Smooth muscle cell (in vitro differentiated cells): ENCODE results near the gene HNF1A. TPM values are rescaled to one million over a fixed set of nuclear protein-coding genes. Genes with fewer than 3 reads are reported as not detected.
"Not testable (repeated sequence)": the region's sequence is repeated elsewhere in the genome, so short reads cannot be mapped to it uniquely, and the experiment has no call there.

ENCODE experiments used
- DNase-seq: peaks from one replicate; lab custom pipeline; 2025; ENCODE audit not compliant: unreplicated experiment; lab: John Stamatoyannopoulos, UW
- H2AFZ ChIP-seq: fragments of 200-600 bp; sonication (generic); 2 replicates; pipeline ENCODE4 v1.6.0; 2016; ENCODE audit warnings: antibody characterized with exemption, low read depth, mild to moderate bottlenecking
- H3F3A ChIP-seq: fragments of 200-600 bp; sonication (generic); 2 replicates; pipeline ENCODE4 v1.6.0; 2017; ENCODE audit warnings: antibody characterized with exemption, low read depth
- H3K27ac ChIP-seq: fragments of 200-600 bp; sonication (generic); 2 replicates; pipeline ENCODE4 v1.5.1; 2016; ENCODE audit warnings: low read depth, mild to moderate bottlenecking
- H3K27me3 ChIP-seq: fragments of 200-600 bp; sonication (generic); 2 replicates; pipeline ENCODE4 v1.6.1; 2016; ENCODE audit warnings: low read depth, mild to moderate bottlenecking
- H3K36me3 ChIP-seq: fragments of 200-600 bp; sonication (generic); 2 replicates; pipeline ENCODE4 v1.5.1; 2016; ENCODE audit warnings: low read depth
- H3K4me1 ChIP-seq: fragments of 200-600 bp; sonication (generic); 2 replicates; pipeline ENCODE4 v1.5.1; 2016; ENCODE audit warnings: low read depth
- H3K4me2 ChIP-seq: fragments of 200-600 bp; sonication (generic); 2 replicates; pipeline ENCODE4 v1.6.0; 2016; ENCODE audit warnings: mild to moderate bottlenecking
- H3K4me3 ChIP-seq: fragments of 200-600 bp; sonication (generic); 2 replicates; pipeline ENCODE4 v1.5.1; 2016; ENCODE audit warnings: mild to moderate bottlenecking
- H3K79me2 ChIP-seq: fragments of 200-600 bp; sonication (generic); 2 replicates; pipeline ENCODE4 v1.6.0; 2016; ENCODE audit warnings: low read depth, mild to moderate bottlenecking
- H3K9ac ChIP-seq: fragments of 200-600 bp; sonication (generic); 2 replicates; pipeline ENCODE4 v1.6.0; 2016; ENCODE audit warnings: low read depth
- H3K9me3 ChIP-seq: fragments of 200-600 bp; sonication (generic); replicated peaks from 2 replicates; pipeline ENCODE4 v1.5.1; 2016; ENCODE audit warnings: low read depth
- H4K20me1 ChIP-seq: fragments of 200-600 bp; sonication (generic); 2 replicates; pipeline ENCODE4 v1.6.0; 2016; ENCODE audit warnings: low read depth
- CTCF ChIP-seq: fragments of 200-600 bp; sonication (generic); IDR thresholded peaks from 2 replicates; pipeline ENCODE4 v1.5.1; 2017; ENCODE audit warnings: borderline replicate concordance, mild to moderate bottlenecking, antibody characterized with exemption; ENCODE audit not compliant: insufficient read depth, poor library complexity, severe bottlenecking
- WGBS: methylation state at CpG from one replicate; pipeline ENCODE4 v1.1.7; 2016; ENCODE audit warnings: low lambda C conversion rate; 5-methylcytosine and 5-hydroxymethylcytosine counted together
- polyA plus RNA-seq: library from polyadenylated mRNA; unstranded; fragments of >200 nt; fragmentation: Nextera tagmentation; extraction: Ambion mirVana; gene quantifications from 2 replicates; pipeline ENCODE4 v1.2.1, GENCODE V29; 2016
- total RNA-seq: library from RNA; depleted of rRNA; stranded (reverse); fragments of >200 nt; gene quantifications from 2 replicates; pipeline ENCODE4 v1.2.3, GENCODE V29; 2014

The HNF1A gene
- total and polyA plus RNA-seq, 2 experiments from 2014 or later, result 0.09 TPM; not detected in 1

DNA sequence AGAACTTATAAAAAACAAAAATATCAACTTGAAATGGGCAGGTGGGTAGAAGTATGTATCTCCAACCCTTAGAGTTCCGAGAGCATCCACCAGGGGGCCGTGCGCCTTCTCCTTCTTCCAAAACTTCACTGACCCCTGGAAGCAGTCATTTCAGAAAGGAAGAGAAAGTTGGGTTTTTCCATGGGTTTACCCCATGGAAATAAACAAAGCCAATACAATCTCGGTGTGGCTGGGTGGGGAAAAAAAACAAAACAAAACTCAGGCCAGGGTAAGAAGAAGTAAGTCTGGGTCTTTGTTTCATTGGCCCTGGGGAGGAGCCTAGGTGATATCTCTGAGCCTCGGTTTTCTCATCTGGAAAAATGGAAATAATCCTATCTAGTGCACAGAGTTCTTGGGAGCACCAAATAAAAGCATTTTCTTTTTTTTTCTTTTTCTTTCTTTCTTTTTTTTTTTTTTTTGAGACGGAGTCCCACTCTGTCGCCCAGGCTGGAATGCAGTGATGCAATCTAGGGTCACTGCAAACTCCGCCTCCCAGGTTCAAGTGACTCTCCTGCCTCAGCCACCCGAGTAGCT, 33.6 kb upstream of the HNF1A start:
- H3K4me3 ChIP-seq, result no peak overlapping the region
- H3K79me2 ChIP-seq, result no peaks in the 10 kb centered on the region
- H3F3A ChIP-seq, result no peaks in the 10 kb centered on the region
- no peaks in the 10 kb centered on the region for H3K27me3 ChIP-seq
- no peak for DNase-seq
- no peaks in the 10 kb centered on the region for H4K20me1 ChIP-seq
- H3K27ac ChIP-seq, result no peak overlapping the region
- no peaks in the 10 kb centered on the region for H3K36me3 ChIP-seq
- H2AFZ ChIP-seq, result no peak overlapping the region
- no peaks in the 10 kb centered on the region for H3K9me3 ChIP-seq
- TF ChIP-seq CTCF, result peak; percentile 72
- H3K4me2 ChIP-seq, result no peak overlapping the region
- 43% methylated on average over 9 of the region's 9 CpGs for WGBS
- no peaks in the 10 kb centered on the region for H3K4me1 ChIP-seq
- H3K9ac ChIP-seq, result no peak overlapping the region

DNA sequence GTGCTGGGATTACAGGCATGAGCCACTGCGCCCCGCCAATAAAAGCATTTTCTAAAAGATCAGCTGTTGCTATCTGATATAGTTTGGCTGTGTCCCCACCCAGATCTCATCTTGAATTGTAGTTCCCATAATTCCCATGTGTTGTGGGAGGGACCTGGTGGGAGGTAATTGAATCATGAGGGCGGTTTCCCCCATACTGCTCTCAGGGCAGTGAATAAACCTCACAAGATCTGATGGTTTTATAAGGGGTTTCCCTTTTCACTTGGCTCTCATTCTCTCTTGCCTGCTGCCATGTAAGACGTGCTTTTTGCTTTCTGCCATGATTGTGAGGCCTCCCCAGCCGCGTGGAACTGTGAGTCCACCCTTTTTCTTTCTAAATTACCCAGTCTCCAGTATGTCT, 32.8 kb upstream of the HNF1A start:
- 95% methylated on average over 6 of the region's 6 CpGs for WGBS

DNA sequence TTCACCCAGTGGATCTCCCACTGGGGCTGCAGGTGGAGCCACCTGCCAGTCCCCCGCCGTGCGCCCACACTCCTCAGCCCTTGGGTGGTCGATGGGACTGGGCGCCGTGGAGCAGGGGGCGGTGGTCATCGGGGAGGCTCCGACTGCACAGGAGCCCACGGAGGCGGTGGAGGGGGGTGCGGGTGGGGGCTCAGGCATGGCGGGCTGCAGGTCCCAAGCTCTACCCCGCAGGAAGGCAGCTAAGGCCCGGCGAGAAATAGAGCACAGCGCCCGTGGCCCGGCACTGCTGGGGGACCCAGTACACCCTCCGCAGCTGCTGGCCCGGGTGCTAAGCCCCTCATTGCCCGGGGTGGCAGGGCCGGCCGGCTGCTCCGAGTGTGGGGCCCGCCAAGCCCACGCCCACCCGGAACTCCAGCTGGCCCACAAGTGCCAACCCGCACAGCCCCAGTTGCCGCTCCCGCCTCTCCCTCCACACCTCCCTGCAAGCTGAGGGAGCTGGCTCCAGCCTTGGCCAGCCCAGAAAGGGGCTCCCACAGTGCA, 28.0 kb upstream of the HNF1A start:
- H3K27ac ChIP-seq, H3K79me2 ChIP-seq, H4K20me1 ChIP-seq, H2AFZ ChIP-seq, H3K4me3 ChIP-seq, H3K36me3 ChIP-seq, H3K9ac ChIP-seq, DNase-seq, H3K9me3 ChIP-seq, H3K27me3 ChIP-seq, H3K4me2 ChIP-seq, H3F3A ChIP-seq, H3K4me1 ChIP-seq: not testable (repeated sequence)
- over 99% methylated on average over 14 of the region's 31 CpGs for WGBS

More for the DNA sequence above, 32.8 kb upstream of the HNF1A start:
- H3K9me3 ChIP-seq, H3K4me2 ChIP-seq, H3K9ac ChIP-seq, H3K27ac ChIP-seq, H3K79me2 ChIP-seq, H3F3A ChIP-seq, H2AFZ ChIP-seq, DNase-seq, H3K36me3 ChIP-seq, H3K27me3 ChIP-seq, H4K20me1 ChIP-seq, H3K4me1 ChIP-seq, H3K4me3 ChIP-seq: not testable (repeated sequence)

- 100% methylated on average over 5 of the region's 5 CpGs for WGBS
- Histone ChIP-seq H3K79me2 (no peaks in the 10 kb centered on the region), H3K4me1 (no peaks in the 10 kb centered on the region), H3K9ac (no peak overlapping the region), H3K27me3 (no peaks in the 10 kb centered on the region), H3K4me2 (no peak overlapping the region), H3K9me3 (no peaks in the 10 kb centered on the region), H3F3A (no peaks in the 10 kb centered on the region), H3K27ac (no peak overlapping the region), H3K4me3 (no peak overlapping the region), H2AFZ (no peak overlapping the region), H3K36me3 (no peaks in the 10 kb centered on the region), H4K20me1 (no peaks in the 10 kb centered on the region)
- no peak for DNase-seq
- TF ChIP-seq CTCF, result no peak
Measured at GRCh38 chr12:120950807-120951206, 27.5 kb upstream of the HNF1A start.

GRCh38 chr12:120955232-120955631, 23.1 kb upstream of the HNF1A start:
- H3F3A ChIP-seq, result no peaks in the 10 kb centered on the region

More at GRCh38 chr12:120955232-120955631, 23.1 kb upstream of the HNF1A start:
- Histone ChIP-seq H3K9me3 (no peaks in the 10 kb centered on the region), H3K27ac (no peak overlapping the region), H3K27me3 (no peaks in the 10 kb centered on the region), H3K4me1 (no peaks in the 10 kb centered on the region), H3K9ac (no peak overlapping the region), H3K79me2 (no peaks in the 10 kb centered on the region), H2AFZ (no peak overlapping the region), H3K4me2 (no peak overlapping the region), H3K4me3 (no peak overlapping the region), H4K20me1 (no peaks in the 10 kb centered on the region), H3K36me3 (no peaks in the 10 kb centered on the region)
- no peak for DNase-seq
- WGBS, result 78% methylated on average over 4 of the region's 4 CpGs
- no peak for TF ChIP-seq CTCF
